GM19099 (cell line): ENCODE measurements around the gene CTDSPL2.

ENCODE experiments used
- POLR2A ChIP-seq: IDR thresholded peaks from 3 replicates; pipeline ENCODE4 v1.6.1; 2011; ENCODE audit warnings: low read depth; ENCODE audit not compliant: insufficient read length; ENCODE audit errors: extremely low read depth

CTDSPL2 gene

DNA sequence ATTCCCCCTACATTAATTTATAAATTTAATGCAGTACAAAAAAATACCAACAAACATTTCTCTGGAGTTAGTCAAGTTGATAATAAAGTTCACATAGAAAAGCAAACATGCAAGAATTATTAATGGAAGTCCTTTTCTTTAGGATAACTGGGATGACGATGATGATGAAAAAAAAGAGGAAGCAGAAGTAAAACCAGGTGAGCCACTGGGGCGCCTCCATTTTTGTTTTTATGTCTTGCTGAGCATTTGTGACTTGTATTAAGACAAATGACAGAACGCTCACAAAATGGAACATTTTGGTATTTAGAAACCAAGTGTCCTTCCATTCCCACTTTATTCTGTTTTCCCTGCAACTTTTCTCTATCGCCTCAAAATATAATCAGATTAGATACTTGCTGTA, 123.3 kb downstream of the CTDSPL2 start:
- no peak for TF ChIP-seq POLR2A

DNA sequence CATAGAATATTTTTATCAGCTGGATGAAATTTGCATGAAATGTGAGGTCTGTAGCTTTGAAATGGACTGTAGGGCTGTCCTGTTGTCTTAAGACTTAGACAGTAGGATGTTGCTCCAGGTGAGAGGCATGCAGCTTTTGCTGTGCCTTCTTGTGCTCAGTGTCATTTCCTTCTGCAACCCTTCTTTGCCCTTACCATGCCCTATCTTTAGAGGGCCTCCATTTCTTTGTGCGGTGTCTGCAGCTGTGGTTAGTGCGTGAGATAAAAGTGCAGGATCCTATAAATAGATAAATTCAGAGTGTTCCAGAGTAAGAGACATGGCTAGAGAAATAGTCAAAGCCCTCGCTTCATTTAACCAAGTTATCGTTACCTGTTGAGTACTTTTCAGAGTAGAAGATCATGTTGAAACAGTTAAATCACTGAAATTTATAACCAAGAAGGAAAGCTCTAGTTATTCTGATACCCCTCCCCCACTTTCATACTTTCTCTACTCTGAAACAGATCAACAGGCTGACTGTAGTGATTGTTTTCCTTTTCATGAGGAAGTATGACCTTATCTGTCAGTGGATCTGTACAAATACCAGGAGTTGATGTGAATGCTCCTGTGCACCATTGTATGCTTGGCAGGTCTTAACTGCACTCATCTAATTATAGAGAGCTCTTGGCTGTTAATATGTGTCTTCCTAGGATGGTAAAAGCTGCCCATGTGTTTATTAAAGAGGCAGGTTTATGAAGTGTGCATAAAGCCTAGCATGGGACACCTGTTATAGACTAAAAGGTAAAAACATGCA, 127.7 kb downstream of the CTDSPL2 start:
- no peak for TF ChIP-seq POLR2A

DNA sequence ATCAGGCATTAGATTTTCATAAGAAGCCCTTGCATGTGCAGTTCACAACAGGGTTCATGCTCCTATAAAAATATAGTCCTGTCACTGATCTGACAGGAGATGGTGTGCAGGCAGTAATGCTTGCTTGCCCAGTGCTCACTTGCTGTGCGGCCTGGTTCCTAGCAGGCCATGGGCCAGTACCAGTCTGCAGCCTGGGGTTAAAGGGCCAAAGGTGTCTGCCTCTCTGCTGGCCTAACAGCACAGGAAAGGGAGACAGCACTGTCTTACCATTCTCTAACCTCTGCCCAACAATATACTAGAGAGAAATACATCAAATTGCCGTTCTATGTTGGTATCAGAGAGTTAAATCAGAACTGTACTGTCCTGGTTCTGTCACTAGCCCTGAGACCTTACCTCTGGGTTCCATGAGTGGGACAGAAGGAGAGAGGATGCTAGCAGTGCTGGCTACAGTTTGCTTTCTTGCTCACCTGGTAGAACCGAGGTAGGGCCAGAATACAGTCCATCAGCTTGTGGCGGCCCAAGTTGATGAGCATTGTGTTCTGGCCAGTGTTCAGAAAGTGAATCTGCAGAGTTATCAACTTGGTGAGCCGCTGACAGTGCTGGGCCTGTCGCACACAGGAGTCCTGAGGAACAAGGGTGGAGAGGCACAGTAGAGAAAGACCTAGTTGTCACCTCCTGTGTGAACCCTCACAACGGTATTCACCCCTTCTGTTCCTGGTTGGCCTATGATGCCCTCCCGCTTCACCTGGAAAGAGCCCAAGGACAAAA, 138.1 kb downstream of the CTDSPL2 start:
- no peak for TF ChIP-seq POLR2A

DNA sequence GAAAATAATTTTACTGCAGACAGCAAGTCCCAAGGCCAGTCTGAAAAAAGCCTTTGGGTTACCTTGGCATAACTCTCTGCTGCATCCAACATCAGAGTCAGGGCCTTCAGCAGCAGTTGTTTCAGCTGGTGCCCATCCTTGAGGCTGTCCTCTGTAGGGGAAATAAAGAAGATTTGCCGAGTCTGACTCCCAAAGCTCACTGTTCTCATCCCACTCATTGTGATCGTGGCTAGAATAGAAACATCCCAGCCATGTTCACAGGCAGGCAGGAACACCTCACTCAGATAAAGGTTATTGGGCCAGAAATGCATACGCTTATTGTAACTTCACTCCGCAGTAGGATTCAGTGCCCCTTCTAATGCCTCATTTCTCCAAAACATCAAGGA, 138.7 kb downstream of the CTDSPL2 start:
- no peak for TF ChIP-seq POLR2A

DNA sequence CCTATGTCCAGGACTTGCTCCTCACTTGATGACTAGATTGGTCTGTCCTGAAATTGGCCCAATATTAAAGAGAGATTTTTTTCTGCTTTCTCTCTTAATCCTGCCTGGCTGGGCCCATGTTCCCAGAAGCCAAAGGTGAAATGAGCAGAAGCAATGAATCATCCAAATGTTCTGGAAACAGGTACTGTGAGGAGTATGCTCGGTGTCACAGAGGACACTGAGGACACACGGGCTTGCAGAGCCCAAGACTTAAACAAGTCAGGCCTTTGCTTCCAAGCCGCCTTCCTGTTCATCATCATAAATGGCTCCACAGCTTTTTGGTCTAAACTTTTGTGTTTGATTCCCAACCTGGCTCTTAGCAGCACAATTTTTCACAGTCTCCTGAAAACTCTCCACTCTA, 140.9 kb downstream of the CTDSPL2 start:
- TF ChIP-seq POLR2A: no peak

DNA sequence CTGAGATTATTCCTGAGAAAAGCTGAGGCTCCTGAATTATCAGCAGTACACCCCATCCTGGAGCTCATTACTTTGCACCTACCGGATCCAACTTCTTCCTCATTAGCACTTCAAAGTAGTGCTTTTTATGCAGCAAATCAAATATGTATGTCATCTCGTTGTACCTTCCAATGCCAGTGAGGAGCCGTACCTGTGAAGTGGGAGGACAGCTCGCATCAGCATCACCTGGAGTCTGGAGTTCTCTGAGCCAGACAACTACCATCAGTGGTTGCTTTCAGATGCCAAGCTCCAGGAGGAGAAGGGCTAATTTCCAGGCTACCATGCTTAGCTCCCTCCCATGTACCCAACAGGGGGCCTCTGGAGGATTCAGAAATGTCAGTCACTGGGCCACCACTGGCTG, 141.9 kb downstream of the CTDSPL2 start:
- TF ChIP-seq POLR2A: no peak

DNA sequence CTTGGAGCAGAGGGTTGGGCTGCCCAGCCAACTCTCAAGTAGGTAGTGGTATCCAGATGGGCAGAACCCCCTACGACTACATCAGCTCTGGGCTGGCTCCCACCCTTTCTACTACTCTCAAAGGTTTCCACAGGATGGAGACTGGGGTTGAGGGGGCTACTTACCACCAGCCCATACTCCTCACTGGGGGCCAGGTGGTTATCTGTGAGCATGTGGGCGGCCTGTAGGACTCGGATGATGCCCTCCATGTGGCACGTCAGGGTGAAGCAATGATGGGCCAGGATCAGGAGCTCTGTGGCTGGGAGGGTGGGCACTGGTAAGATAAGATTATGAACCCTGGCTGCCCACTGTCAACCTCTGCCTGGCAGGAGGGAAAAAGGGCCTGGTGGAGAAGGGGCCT, 142.9 kb downstream of the CTDSPL2 start:
- no peak for TF ChIP-seq POLR2A

DNA sequence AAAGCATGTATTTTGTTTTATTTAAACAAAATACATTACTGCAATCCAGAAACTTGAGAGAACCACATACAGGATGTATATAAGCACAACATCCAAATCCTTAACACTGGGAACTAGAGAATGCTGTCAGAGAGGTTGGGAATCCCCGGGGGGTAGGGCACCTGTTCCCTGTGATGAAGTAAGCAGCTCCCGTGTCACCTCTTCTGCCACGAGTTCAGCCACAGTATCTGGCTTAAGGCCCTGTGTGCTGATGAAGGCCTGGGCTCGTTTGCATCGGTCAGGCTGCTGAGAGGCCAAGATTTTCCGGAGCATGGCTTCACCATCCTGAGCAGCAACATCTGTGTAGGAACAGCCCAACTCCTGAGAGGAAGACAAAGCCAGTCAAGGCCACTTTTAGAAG, 146.0 kb downstream of the CTDSPL2 start:
- TF ChIP-seq POLR2A: no peak

DNA sequence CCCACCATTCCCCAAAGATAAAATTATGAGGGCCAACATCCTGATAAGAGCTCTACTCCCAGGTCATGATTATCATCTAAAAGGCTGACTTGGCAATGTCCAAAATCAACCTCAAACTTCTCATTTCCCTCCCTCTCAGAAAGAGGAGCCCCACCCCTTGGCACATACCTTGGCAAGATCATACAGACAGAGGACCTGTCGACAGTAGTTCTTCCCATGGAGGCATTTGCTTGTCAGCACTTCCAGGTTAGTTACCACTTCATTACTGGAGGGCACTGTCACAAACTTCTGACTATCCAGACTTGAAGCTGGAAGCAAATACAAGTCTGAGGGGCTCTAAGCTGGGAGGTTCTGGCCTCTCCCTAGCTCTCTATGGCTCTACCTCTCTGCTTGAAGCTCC, 147.3 kb downstream of the CTDSPL2 start:
- no peak for TF ChIP-seq POLR2A
